ENCODE measurements around the gene LGALS8. TPM values are rescaled to one million over a fixed set of nuclear protein-coding genes. Genes with fewer than 3 reads are reported as not detected.
A peak's percentile ranks its signal among the peaks of the same experiment; 100 is the strongest.

LGALS8 gene
- polyA plus RNA-seq, 2 of the 4 experiments (the other 2 are of a cell fraction) = 32.3 to 61.3 TPM

- Histone ChIP-seq H3K4me2 (no peak overlapping the region), H3K9me3 (no peaks in the 10 kb centered on the region), H3K4me3 (no peak overlapping the region), H3K27ac (no peak overlapping the region), H3K4me1 (no peaks in the 10 kb centered on the region)
- no peak for TF ChIP-seq SREBF2 (IDR thresholded peaks at IDR 0.05)
- no peak for TF ChIP-seq ZC3H11A (IDR thresholded peaks at IDR 0.05)
- TF ChIP-seq GATA3 (IDR thresholded peaks at IDR 0.05; ENCODE audit: borderline replicate concordance) = no peak
- no peak for TF ChIP-seq EHF (CRISPR knock-in tag; IDR thresholded peaks at IDR 0.05)
- TF ChIP-seq, protein P1, sequence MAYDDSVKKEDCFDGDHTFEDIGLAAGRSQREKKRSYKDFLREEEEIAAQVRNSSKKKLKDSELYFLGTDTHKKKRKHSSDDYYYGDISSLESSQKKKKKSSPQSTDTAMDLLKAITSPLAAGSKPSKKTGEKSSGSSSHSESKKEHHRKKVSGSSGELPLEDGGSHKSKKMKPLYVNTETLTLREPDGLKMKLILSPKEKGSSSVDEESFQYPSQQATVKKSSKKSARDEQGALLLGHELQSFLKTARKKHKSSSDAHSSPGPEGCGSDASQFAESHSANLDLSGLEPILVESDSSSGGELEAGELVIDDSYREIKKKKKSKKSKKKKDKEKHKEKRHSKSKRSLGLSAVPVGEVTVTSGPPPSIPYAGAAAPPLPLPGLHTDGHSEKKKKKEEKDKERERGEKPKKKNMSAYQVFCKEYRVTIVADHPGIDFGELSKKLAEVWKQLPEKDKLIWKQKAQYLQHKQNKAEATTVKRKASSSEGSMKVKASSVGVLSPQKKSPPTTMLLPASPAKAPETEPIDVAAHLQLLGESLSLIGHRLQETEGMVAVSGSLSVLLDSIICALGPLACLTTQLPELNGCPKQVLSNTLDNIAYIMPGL (CRISPR knock-in tag; IDR thresholded peaks at IDR 0.05; ENCODE audit: borderline replicate concordance) = no peak
- no peak for TF ChIP-seq CEBPB (IDR thresholded peaks at IDR 0.05)
- ATAC-seq (no peak), DNase-seq (ENCODE audit: low read depth in 1 of 2, low spot score in 1 of 2) (no peak), FAIRE-seq (no peak)
- POLR2A ChIA-PET = no interaction called here
- CTCF ChIA-PET = interaction anchor here (0.5 to 1.7 kb wide), 7 partner anchors 12 to 455 kb away, joined by 3 to 4 read pairs (median 3); no protein-coding TSS in a partner anchor
- WGBS (ENCODE audit: missing lambda C conversion rate) = 99% methylated on average over 3 of the region's 3 CpGs
These were observed 35.1 kb downstream of the LGALS8 start for GRCh38 chr1:236558846-236559245.

GRCh38 chr1:236560213-236560771, 36.5 kb downstream of the LGALS8 start:
- Histone ChIP-seq H3K27ac (no peak overlapping the region), H3K4me2 (no peak overlapping the region), H3K9me3 (no peaks in the 10 kb centered on the region), H3K4me3 (no peak overlapping the region), H3K4me1 (no peaks in the 10 kb centered on the region)
- no peak for TF ChIP-seq ZNF302 (CRISPR knock-in tag; IDR thresholded peaks at IDR 0.05)
- TF ChIP-seq, protein P2, sequence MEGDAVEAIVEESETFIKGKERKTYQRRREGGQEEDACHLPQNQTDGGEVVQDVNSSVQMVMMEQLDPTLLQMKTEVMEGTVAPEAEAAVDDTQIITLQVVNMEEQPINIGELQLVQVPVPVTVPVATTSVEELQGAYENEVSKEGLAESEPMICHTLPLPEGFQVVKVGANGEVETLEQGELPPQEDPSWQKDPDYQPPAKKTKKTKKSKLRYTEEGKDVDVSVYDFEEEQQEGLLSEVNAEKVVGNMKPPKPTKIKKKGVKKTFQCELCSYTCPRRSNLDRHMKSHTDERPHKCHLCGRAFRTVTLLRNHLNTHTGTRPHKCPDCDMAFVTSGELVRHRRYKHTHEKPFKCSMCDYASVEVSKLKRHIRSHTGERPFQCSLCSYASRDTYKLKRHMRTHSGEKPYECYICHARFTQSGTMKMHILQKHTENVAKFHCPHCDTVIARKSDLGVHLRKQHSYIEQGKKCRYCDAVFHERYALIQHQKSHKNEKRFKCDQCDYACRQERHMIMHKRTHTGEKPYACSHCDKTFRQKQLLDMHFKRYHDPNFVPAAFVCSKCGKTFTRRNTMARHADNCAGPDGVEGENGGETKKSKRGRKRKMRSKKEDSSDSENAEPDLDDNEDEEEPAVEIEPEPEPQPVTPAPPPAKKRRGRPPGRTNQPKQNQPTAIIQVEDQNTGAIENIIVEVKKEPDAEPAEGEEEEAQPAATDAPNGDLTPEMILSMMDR (IDR thresholded peaks at IDR 0.05) = 0 out of 3 replicates have a peak, but pooled peaks have one; percentile 13
- FAIRE-seq (no peak), ATAC-seq (peak; percentile 22 to 30; a peak in 2 of 6 replicates), DNase-seq (ENCODE audit: low read depth in 1 of 2, low spot score in 1 of 2) (no peak)
- ChIA-PET POLR2A (no interaction called here), CTCF (interaction anchor here (0.7 to 1.5 kb wide), 4 partner anchors 9 to 31 kb away, joined by 3 to 5 read pairs (median 3); no protein-coding TSS in a partner anchor)
- WGBS (ENCODE audit: missing lambda C conversion rate) = 90% methylated on average over 7 of the region's 7 CpGs

DNA sequence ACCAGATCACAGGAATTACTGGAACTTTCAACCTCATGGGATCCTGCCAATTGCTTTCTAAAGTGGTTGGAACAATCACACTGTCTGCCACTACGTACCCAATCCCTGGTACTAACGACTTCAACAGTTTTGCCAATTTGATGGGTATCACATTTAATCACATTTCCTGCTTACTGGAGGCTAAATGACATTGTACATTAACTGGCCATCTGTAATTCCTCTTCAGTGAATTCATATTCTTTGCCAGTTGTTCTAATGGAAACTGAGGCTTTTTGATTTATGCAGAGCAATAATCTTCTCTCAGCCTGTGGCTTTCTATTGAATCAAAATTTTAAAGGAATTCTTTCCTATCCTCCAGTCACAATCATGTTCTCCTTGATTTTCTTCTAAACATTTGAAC, 38.2 kb downstream of the LGALS8 start:
- ATAC-seq (no peak), DNase-seq (ENCODE audit: low read depth in 1 of 2, low spot score in 1 of 2) (no peak), FAIRE-seq (no peak)
- no peak overlapping the region for H3K4me2 ChIP-seq
- POLR2A ChIA-PET = no interaction called here
- WGBS (ENCODE audit: missing lambda C conversion rate) = 88% methylated on average over 2 of the region's 2 CpGs
- H3K27ac ChIP-seq = no peak overlapping the region
- no peaks in the 10 kb centered on the region for H3K4me1 ChIP-seq
- TF ChIP-seq FOSL2 (IDR thresholded peaks at IDR 0.05) (no peak), FOSL2 (CRISPR knock-in tag; IDR thresholded peaks at IDR 0.05) (no peak), SREBF2 (IDR thresholded peaks at IDR 0.05) (no peak), ZC3H11A (IDR thresholded peaks at IDR 0.05) (no peak), KDM1A (IDR thresholded peaks at IDR 0.05; ENCODE audit: low read depth) (no peak), ZFP36 (IDR thresholded peaks at IDR 0.05; ENCODE audit: borderline replicate concordance, partially characterized antibody) (no peak), NR3C1 (IDR thresholded peaks at IDR 0.05) (no peak), NFE2L2 (conservative IDR thresholded peaks at IDR 0.05; ENCODE audit: low read length) (no peak), JUN (IDR thresholded peaks at IDR 0.05) (no peak), GATA3 (IDR thresholded peaks at IDR 0.05; ENCODE audit: borderline replicate concordance) (no peak), EHF (CRISPR knock-in tag; IDR thresholded peaks at IDR 0.05) (no peak), FOSB (CRISPR knock-in tag; IDR thresholded peaks at IDR 0.05) (no peak), NPAS2 (CRISPR knock-in tag; IDR thresholded peaks at IDR 0.05; ENCODE audit: borderline replicate concordance) (no peak), CBX2 (IDR thresholded peaks at IDR 0.05; ENCODE audit: borderline replicate concordance, low read depth) (no peak), JUNB (IDR thresholded peaks at IDR 0.05) (no peak), PHF8 (IDR thresholded peaks at IDR 0.05; ENCODE audit: borderline replicate concordance, low read depth) (no peak), ATOH8 (CRISPR knock-in tag; IDR thresholded peaks at IDR 0.05; ENCODE audit: low read depth) (no peak), BCL3 (IDR thresholded peaks at IDR 0.05) (no peak)
- no peaks in the 10 kb centered on the region for H3K9me3 ChIP-seq
- H3K4me3 ChIP-seq = no peak overlapping the region
- CTCF ChIA-PET = no interaction called here

Data from A549 (cell line).